ENCODE measurements around the gene ME3.
"Not testable (repeated sequence)": the region's sequence is repeated elsewhere in the genome, so short reads cannot be mapped to it uniquely, and the experiment has no call there.

Gene ME3

DNA sequence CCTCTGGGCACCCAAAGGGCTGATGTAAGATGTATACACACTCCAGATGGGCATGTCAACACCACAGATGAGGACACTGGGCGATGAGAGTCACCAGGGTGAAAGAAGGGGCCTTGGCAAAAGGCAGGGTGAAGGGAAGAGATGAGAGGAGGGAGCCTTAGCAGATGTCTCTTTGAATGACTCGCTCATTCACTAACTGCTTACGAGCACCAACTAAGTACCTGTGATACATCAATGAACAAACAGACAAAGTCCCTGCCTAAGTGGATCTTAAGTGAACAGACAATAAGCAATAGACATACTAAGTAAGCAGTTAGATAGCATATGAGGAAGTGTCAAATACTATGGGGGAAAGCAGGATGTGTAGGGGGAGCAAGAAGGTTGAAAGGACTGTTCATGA, 7.5 kb downstream of the ME3 start:
- Histone ChIP-seq H3K36me3 (ENCODE audit: insufficient read depth, insufficient read length, low read length) (no peaks in the 10 kb centered on the region), H3K27me3 (ENCODE audit: insufficient read depth, insufficient read length) (peaks cover 12% of the 10 kb centered on the region), H3K4me1 (ENCODE audit: insufficient read depth, insufficient read length) (no peaks in the 10 kb centered on the region), H3K9me3 (ENCODE audit: insufficient read depth, low read length) (no peaks in the 10 kb centered on the region), H3K9ac (ENCODE audit: insufficient read length, low read depth) (no peak overlapping the region), H3K4me3 (ENCODE audit: insufficient read length, low read depth) (no peak overlapping the region)
- TF ChIP-seq YY1 (IDR thresholded peaks at IDR 0.05; ENCODE audit: insufficient read depth, insufficient read length) (no peak), SUZ12 (IDR thresholded peaks at IDR 0.05; ENCODE audit: extremely low read depth, insufficient read depth, insufficient read length) (no peak)
- no peak for DNase-seq (ENCODE audit: low read depth, low spot score)

DNA sequence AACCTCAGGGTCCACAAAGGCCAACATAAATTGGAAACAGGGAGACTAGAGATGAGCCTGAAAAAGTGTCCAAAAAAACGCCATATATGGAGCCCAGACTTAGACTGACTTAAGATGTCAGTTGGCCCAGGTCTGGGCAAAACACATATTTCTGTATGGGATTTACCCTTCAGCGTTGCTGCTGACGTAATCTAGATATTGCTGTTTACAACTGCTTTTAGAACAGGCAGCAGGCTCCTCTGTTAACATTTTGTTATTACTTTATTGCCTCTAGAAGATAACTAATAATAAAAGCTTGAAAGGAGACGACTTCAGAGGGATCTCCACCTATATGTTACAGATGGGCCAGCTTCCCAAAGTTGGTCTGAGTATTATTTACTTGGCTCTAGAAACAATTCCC, 8.7 kb downstream of the ME3 start:
- Histone ChIP-seq H3K36me3 (ENCODE audit: insufficient read depth, insufficient read length, low read length) (no peaks in the 10 kb centered on the region), H3K4me3 (ENCODE audit: insufficient read length, low read depth) (no peak overlapping the region), H3K27me3 (ENCODE audit: insufficient read depth, insufficient read length) (peaks cover 3% of the 10 kb centered on the region), H3K9ac (ENCODE audit: insufficient read length, low read depth) (no peak overlapping the region), H3K9me3 (ENCODE audit: insufficient read depth, low read length) (no peaks in the 10 kb centered on the region), H3K4me1 (ENCODE audit: insufficient read depth, insufficient read length) (no peaks in the 10 kb centered on the region)
- TF ChIP-seq YY1 (IDR thresholded peaks at IDR 0.05; ENCODE audit: insufficient read depth, insufficient read length) (no peak), SUZ12 (IDR thresholded peaks at IDR 0.05; ENCODE audit: extremely low read depth, insufficient read depth, insufficient read length) (no peak)
- DNase-seq (ENCODE audit: low read depth, low spot score): no peak

DNA sequence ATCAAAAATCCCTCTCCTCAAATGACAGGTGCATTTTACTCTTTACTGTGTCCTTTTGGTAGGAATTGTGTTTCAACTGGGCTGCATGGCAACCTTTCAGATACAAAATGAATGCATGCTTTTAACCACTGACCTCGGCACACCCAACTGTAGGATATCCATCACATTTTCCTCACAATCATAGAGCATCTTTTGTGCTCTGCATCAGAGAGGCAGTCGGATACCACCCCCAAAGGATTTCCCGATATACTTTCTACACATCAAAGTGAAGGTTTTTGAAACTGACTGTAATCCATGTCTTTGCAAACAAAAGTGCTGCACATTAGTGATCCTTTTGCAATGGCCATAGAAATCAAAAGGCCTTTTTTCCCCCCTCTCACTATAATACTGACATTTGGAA, 9.1 kb downstream of the ME3 start:
- H3K4me3 ChIP-seq (ENCODE audit: insufficient read length, low read depth): no peak overlapping the region
- DNase-seq (ENCODE audit: low read depth, low spot score): no peak
- no peak overlapping the region for H3K9ac ChIP-seq (ENCODE audit: insufficient read length, low read depth)
- no peaks in the 10 kb centered on the region for H3K9me3 ChIP-seq (ENCODE audit: insufficient read depth, low read length)
- TF ChIP-seq ZNF274 (IDR thresholded peaks at IDR 0.05; ENCODE audit: low read depth, low read length) (no peak), SUZ12 (IDR thresholded peaks at IDR 0.05; ENCODE audit: extremely low read depth, insufficient read depth, insufficient read length) (no peak), YY1 (IDR thresholded peaks at IDR 0.05; ENCODE audit: insufficient read depth, insufficient read length) (no peak)
- no peaks in the 10 kb centered on the region for H3K4me1 ChIP-seq (ENCODE audit: insufficient read depth, insufficient read length)
- no peaks in the 10 kb centered on the region for H3K27me3 ChIP-seq (ENCODE audit: insufficient read depth, insufficient read length)
- no peaks in the 10 kb centered on the region for H3K36me3 ChIP-seq (ENCODE audit: insufficient read depth, insufficient read length, low read length)

DNA sequence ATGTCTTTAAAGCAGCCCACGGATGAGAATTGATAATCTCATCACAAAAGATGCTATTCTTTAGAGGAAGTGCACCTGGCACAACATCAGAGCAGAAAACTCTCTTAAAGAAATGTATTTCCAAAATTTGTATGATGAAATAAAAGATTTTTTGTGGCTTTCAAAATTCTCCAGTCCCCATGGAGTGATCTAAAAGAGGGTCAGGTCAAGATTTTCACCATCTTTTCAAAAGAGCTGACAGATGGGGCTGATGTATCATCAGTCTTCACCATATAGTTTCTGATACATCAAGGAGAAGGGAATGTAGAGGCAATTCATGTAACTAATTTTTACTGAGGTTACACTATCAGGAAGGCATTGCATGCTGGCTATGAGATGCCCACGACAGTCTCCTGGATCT, 11.7 kb downstream of the ME3 start:
- no peaks in the 10 kb centered on the region for H3K27me3 ChIP-seq (ENCODE audit: insufficient read depth, insufficient read length)
- DNase-seq (ENCODE audit: low read depth, low spot score): no peak

DNA sequence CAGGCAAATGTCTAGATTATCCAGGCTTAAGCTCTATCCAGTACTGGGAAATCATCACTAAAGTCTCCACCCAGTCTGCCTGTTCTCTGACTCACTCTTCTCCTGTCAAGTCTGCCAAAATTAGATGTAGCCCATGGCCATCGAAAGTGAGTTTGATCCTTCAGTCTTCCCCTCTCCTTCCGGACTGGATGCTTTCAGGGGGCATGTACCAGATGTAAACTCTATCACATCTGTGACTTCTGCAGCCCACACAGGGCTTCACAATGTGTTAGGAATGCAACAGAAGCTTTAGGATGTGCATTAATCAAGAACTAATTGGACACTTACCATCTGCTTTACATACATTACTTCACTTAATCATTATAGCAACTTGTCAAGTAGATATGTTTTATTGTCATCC, 12.3 kb downstream of the ME3 start:
- Histone ChIP-seq H3K9me3 (ENCODE audit: insufficient read depth, low read length) (no peaks in the 10 kb centered on the region), H3K4me3 (ENCODE audit: insufficient read length, low read depth) (no peak overlapping the region), H3K27me3 (ENCODE audit: insufficient read depth, insufficient read length) (no peaks in the 10 kb centered on the region), H3K9ac (ENCODE audit: insufficient read length, low read depth) (no peak overlapping the region), H3K4me1 (ENCODE audit: insufficient read depth, insufficient read length) (no peaks in the 10 kb centered on the region), H3K36me3 (ENCODE audit: insufficient read depth, insufficient read length, low read length) (no peaks in the 10 kb centered on the region)
- DNase-seq (ENCODE audit: low read depth, low spot score): no peak
- TF ChIP-seq YY1 (IDR thresholded peaks at IDR 0.05; ENCODE audit: insufficient read depth, insufficient read length): no peak
- TF ChIP-seq SUZ12 (IDR thresholded peaks at IDR 0.05; ENCODE audit: extremely low read depth, insufficient read depth, insufficient read length): no peak
- no peak for TF ChIP-seq ZNF274 (IDR thresholded peaks at IDR 0.05; ENCODE audit: low read depth, low read length)

More for the DNA sequence above, 11.7 kb downstream of the ME3 start:
- H3K9ac ChIP-seq (ENCODE audit: insufficient read length, low read depth): no peak overlapping the region
- H3K9me3 ChIP-seq (ENCODE audit: insufficient read depth, low read length): no peaks in the 10 kb centered on the region
- no peak for TF ChIP-seq SUZ12 (IDR thresholded peaks at IDR 0.05; ENCODE audit: extremely low read depth, insufficient read depth, insufficient read length)
- no peak for TF ChIP-seq YY1 (IDR thresholded peaks at IDR 0.05; ENCODE audit: insufficient read depth, insufficient read length)
- no peak for TF ChIP-seq ZNF274 (IDR thresholded peaks at IDR 0.05; ENCODE audit: low read depth, low read length)
- no peak overlapping the region for H3K4me3 ChIP-seq (ENCODE audit: insufficient read length, low read depth)
- H3K36me3 ChIP-seq (ENCODE audit: insufficient read depth, insufficient read length, low read length): no peaks in the 10 kb centered on the region
- no peaks in the 10 kb centered on the region for H3K4me1 ChIP-seq (ENCODE audit: insufficient read depth, insufficient read length)

DNA sequence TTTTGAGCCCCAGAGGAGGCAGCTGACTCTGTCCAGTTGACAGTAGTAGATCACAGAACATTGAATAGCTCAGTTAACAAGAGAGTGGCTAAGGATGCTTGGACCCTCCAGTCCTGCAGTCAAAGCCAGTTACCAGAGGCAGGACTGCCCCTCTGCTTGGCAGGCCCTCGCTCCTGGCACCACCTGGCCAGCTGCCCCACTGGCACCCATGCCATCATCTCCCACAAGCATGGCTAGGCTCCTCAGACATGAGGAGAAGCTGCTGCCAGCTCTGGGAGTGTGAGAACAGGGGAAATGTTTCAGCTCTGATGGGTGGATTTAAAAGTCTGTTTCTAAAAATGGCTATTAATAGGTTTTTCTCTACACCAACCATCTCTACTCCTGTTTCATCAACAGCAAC, 13.9 kb downstream of the ME3 start:
- H3K4me1 ChIP-seq (ENCODE audit: insufficient read depth, insufficient read length): no peaks in the 10 kb centered on the region

DNA sequence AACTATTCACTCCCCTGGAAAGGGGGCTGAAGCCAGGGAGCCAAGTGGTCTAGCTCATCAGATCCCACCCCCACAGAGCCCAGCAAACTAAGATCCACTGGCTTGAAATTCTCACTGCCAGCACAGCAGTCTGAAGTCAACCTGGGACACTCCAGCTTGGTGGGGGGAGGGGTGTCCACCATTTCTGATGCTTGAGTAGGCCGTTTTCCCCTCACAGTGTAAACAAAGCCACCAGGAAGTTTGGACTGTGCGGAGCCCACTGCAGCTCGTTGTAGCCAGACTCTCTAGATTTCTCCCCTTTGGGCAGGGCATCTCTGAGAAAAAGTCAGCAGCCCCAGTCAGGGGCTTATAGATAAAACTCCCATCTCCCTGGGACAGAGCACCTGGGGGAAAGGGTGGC, 27.2 kb downstream of the ME3 start:
- H3K4me1 ChIP-seq (ENCODE audit: insufficient read depth, insufficient read length); H3K27me3 ChIP-seq (ENCODE audit: insufficient read depth, insufficient read length); H3K4me3 ChIP-seq (ENCODE audit: insufficient read length, low read depth); H3K9me3 ChIP-seq (ENCODE audit: insufficient read depth, low read length); H3K36me3 ChIP-seq (ENCODE audit: insufficient read depth, insufficient read length, low read length); DNase-seq (ENCODE audit: low read depth, low spot score); H3K9ac ChIP-seq (ENCODE audit: insufficient read length, low read depth): not testable (repeated sequence)

More for the DNA sequence above, 13.9 kb downstream of the ME3 start:
- DNase-seq (ENCODE audit: low read depth, low spot score): no peak
- no peaks in the 10 kb centered on the region for H3K27me3 ChIP-seq (ENCODE audit: insufficient read depth, insufficient read length)
- H3K4me3 ChIP-seq (ENCODE audit: insufficient read length, low read depth): no peak overlapping the region
- H3K9me3 ChIP-seq (ENCODE audit: insufficient read depth, low read length): no peaks in the 10 kb centered on the region
- TF ChIP-seq SUZ12 (IDR thresholded peaks at IDR 0.05; ENCODE audit: extremely low read depth, insufficient read depth, insufficient read length): no peak
- TF ChIP-seq ZNF274 (IDR thresholded peaks at IDR 0.05; ENCODE audit: low read depth, low read length): no peak
- TF ChIP-seq YY1 (IDR thresholded peaks at IDR 0.05; ENCODE audit: insufficient read depth, insufficient read length): no peak
- H3K36me3 ChIP-seq (ENCODE audit: insufficient read depth, insufficient read length, low read length): no peaks in the 10 kb centered on the region
- H3K9ac ChIP-seq (ENCODE audit: insufficient read length, low read depth): no peak overlapping the region

DNA sequence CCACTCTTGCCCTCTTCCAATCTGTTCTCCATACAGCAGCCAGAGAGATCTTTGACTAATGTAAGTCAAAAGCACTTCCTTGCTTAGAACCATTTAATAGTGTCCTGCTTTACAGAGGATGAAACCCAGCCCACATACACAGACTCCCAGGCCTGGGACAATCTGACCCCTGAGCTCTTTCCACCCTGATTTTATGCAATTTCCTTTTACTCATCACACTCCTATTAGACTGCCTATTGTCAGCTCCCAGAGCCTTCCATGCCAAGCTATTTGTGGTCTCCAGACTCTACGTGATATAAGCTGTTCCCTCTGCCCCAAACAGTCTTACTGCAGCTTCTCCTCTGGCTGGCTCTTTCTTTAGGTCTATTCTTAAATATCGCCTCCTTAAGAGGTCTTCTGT, 28.1 kb downstream of the ME3 start:
- Histone ChIP-seq H3K9ac (ENCODE audit: insufficient read length, low read depth) (no peak overlapping the region), H3K4me1 (ENCODE audit: insufficient read depth, insufficient read length) (no peaks in the 10 kb centered on the region), H3K27me3 (ENCODE audit: insufficient read depth, insufficient read length) (no peaks in the 10 kb centered on the region), H3K9me3 (ENCODE audit: insufficient read depth, low read length) (no peaks in the 10 kb centered on the region), H3K4me3 (ENCODE audit: insufficient read length, low read depth) (no peak overlapping the region), H3K36me3 (ENCODE audit: insufficient read depth, insufficient read length, low read length) (no peaks in the 10 kb centered on the region)
- no peak for DNase-seq (ENCODE audit: low read depth, low spot score)
- TF ChIP-seq SUZ12 (IDR thresholded peaks at IDR 0.05; ENCODE audit: extremely low read depth, insufficient read depth, insufficient read length) (no peak), YY1 (IDR thresholded peaks at IDR 0.05; ENCODE audit: insufficient read depth, insufficient read length) (no peak), ZNF274 (IDR thresholded peaks at IDR 0.05; ENCODE audit: low read depth, low read length) (no peak)
